Peyer's patch (tissue), 4 donors: ENCODE measurements around the gene MYH7B. TPM values are rescaled to one million over a fixed set of nuclear protein-coding genes. Genes with fewer than 3 reads are reported as not detected.

ENCODE experiments used
- DNase-seq, 3 donors: peaks; one replicate each; pipeline ENCODE4 v3.0.0-alpha.2; 2017 to 2019
- H3K27ac ChIP-seq, 4 donors: fragments of 200-600 bp; sonication (generic); one replicate each; pipeline ENCODE4 v1.5.1; 2016 to 2019
- H3K27me3 ChIP-seq, 2 donors: fragments of 200-600 bp; sonication (generic); one replicate each; pipeline ENCODE4 v1.5.1; 2019
- H3K36me3 ChIP-seq, 3 donors: fragments of 200-600 bp; sonication (generic); one replicate each; pipeline ENCODE4 v1.5.1; 2016 to 2019
- H3K4me1 ChIP-seq, 4 donors: fragments of 200-600 bp; sonication (generic); one replicate each; pipeline ENCODE4 v1.5.1; 2016 to 2019
- H3K4me3 ChIP-seq, 4 donors: fragments of 200-600 bp; sonication (generic); 1 replicate in 3 of 4; 2 replicates in 1 of 4; pipeline ENCODE4 v1.5.1; 2016 to 2019; ENCODE audit warnings: mild to moderate bottlenecking in 1 of 4
- H3K9me3 ChIP-seq, 4 donors: fragments of 200-600 bp; sonication (generic); one replicate each; pipeline ENCODE4 v1.5.1; 2016 to 2019; ENCODE audit warnings: mild to moderate bottlenecking in 1 of 4
- CTCF ChIP-seq, 6 experiments: fragments of 450-650 bp in 4 of 6; fragments of 200-600 bp in 2 of 6; sonication (generic) in 1 of 6; IDR thresholded peaks; one replicate each; pipeline ENCODE4 v1.5.1; 2017 to 2019; ENCODE audit warnings: antibody characterized with exemption in 6 of 6, mild to moderate bottlenecking in 3 of 6, moderate library complexity in 1 of 6
- POLR2A ChIP-seq, 2 donors: fragments of 450-650 bp; IDR thresholded peaks; one replicate each; pipeline ENCODE4 v1.5.1; 2017; ENCODE audit warnings: antibody characterized with exemption in 2 of 2, mild to moderate bottlenecking in 2 of 2, moderate library complexity in 2 of 2
- small RNA-seq, 2 donors: library from RNA; depleted of rRNA; stranded (forward); fragments of <200 nt; gene quantifications; one replicate each; pipeline ENCODE3, GENCODE V24; 2016
- total RNA-seq, 4 donors: library from RNA; depleted of rRNA; stranded (reverse); fragments of >200 nt; gene quantifications; one replicate each; pipeline ENCODE4 v1.1.0, GENCODE V29; 2016

Gene MYH7B
- total RNA-seq, 4 donors from 2014 or later: 0.40 to 2.0 (median 1.4) TPM

DNA sequence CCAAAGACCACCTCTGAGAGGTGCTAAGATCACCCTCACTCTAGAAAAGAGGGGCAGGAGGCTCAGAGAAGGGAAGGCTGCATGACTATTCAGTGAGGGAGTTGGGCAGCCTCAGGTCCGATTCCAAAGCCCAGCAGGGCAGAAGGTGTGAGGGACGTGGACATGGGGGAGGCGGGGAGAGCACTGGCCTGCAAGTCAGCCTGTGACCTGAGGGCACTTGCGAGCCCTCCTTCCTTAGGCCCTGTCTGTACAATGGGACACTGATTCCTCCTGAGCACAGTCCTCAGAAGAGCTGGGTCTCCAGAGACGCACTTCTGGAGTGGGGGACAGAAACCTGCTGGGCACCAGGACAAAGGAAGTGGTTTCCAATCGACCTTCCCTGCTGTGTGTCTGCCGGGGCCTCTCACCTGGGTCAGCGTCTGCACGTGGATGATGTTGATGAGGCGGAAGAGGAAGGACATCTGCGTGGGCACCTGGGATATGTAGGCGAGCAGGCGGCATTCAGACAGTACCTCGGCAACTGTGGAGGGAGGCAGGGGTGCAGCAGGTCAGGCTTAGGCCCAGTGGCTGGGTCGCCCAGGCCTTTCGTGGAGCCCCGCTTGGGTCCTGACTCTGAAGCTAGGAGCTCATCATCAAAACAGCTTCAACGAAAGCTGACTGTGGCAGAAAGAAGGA lies 48.5 kb downstream of the MYH7B start:
- DNase-seq: peak in 1 of 3 donors; percentile 33
- Histone ChIP-seq H3K27me3 (no peaks in the 10 kb centered on the region), H3K4me1 (no peaks in the 10 kb centered on the region), H3K27ac (no peak overlapping the region), H3K36me3 (peaks cover 0 to 100% (median 0%) of the 10 kb centered on the region in 3 donors), H3K4me3 (no peak overlapping the region), H3K9me3 (no peaks in the 10 kb centered on the region)
- TF ChIP-seq CTCF (IDR thresholded peaks at IDR 0.05) (no peak), POLR2A (IDR thresholded peaks at IDR 0.05) (no peak)

- H3K9me3 ChIP-seq: no peaks in the 10 kb centered on the region
- no peaks in the 10 kb centered on the region for H3K27me3 ChIP-seq
- H3K4me1 ChIP-seq: no peaks in the 10 kb centered on the region
- H3K36me3 ChIP-seq: peaks cover 0 to 100% (median 0%) of the 10 kb centered on the region in 3 donors
- TF ChIP-seq POLR2A (IDR thresholded peaks at IDR 0.05) (no peak), CTCF (IDR thresholded peaks at IDR 0.05) (no peak)
- no peak overlapping the region for H3K4me3 ChIP-seq
- H3K27ac ChIP-seq: no peak overlapping the region
- peak in 1 of 3 donors; percentile 27 for DNase-seq
Observed at GRCh38 chr20:35004749-35005462, 49.2 kb downstream of the MYH7B start.

Small RNA genes lying within 50 kb of the gene (small RNA-seq; reads per million reads assigned to genes)
- 0 to 0.13 reads per million in 2 donors for gene MIR499A

Other genes with a start within 250 kb of the MYH7B start
- 10 to 100 TPM; 33.8 to 58.4 (median 49.5) TPM for gene NCOA6, start 130.2 kb upstream of the MYH7B start, total RNA-seq
- 10 to 100 TPM; 22.3 to 40.6 (median 31.8) TPM for gene GGT7, start 83.0 kb upstream of the MYH7B start, total RNA-seq
- gene ACSS2, start 79.3 kb upstream of the MYH7B start, total RNA-seq: 100 to 1,000 TPM; 158 to 473 (median 267) TPM
- 10 to 100 TPM; 58.0 to 95.6 (median 84.6) TPM for gene GSS, start 62 bp upstream of the MYH7B start, total RNA-seq
- 100 to 1,000 TPM in 1 of 4 donors, 10 to 100 TPM in 3; 62.7 to 101 (median 80.8) TPM for gene TRPC4AP, start 136.9 kb downstream of the MYH7B start, total RNA-seq
- 10 to 100 TPM; 18.2 to 38.3 (median 33.8) TPM for gene EDEM2, start 191.5 kb downstream of the MYH7B start, total RNA-seq
- 10 to 100 TPM; 14.2 to 51.2 (median 25.8) TPM for gene PROCR, start 216.2 kb downstream of the MYH7B start, total RNA-seq